Measurements from ENCODE around the gene ACSF3. TPM values are rescaled to one million over a fixed set of nuclear protein-coding genes. Genes with fewer than 3 reads are reported as not detected.

ACSF3 gene
- total RNA-seq, 1 donor from 2014 or later, result 14.5 TPM

DNA sequence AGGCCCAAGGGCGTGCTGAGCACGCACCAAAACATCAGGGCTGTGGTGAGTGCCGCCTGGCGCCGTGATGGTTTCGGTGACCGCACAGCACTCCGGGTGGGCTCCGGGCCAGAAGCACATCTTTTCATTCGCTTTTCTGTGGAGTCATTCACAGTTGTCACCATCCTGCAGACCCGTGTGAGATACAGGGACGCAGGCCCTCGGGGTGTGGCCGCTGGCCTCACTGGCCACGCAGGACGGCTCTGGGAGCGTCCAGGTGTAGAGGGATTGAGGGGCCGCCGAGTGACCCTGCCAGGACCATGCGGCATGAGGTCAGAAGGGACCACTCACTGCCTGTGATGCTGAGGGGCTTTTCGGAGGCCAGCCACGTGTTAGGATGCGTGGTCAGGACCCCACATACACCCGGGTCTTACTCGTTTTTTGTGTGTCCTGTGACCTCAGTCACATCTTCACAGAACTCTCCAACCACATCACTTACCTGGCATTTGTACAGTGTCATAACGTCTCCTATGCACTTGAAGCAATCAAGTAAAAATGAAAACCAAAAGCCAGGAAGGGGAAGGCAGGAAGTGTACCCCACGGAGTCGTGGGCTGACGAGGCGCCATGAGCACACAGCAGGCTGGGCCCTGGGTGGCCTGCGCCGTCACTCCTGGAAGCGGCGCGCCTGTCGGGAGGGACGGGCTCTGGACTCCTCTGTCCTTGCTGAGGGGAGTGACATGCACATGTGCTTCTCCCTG lies 7.8 kb downstream of the ACSF3 start:
- peaks cover 13% of the 10 kb centered on the region for H3K4me1 ChIP-seq
- no peak overlapping the region for H3K4me3 Mint-ChIP-seq
- no peak for DNase-seq (ENCODE audit: low spot score)
- H3F3A ChIP-seq (ENCODE audit: low read depth), result peaks cover 8% of the 10 kb centered on the region
- H3K9me3 Mint-ChIP-seq, result no peaks in the 10 kb centered on the region
- H3K4me3 ChIP-seq, result no peak overlapping the region
- H3K27me3 ChIP-seq, result no peaks in the 10 kb centered on the region
- no peak overlapping the region for H3K27ac Mint-ChIP-seq
- TF ChIP-seq EZH2phosphoT487 (IDR thresholded peaks at IDR 0.05) (no peak), EZH2 (IDR thresholded peaks at IDR 0.05) (no peak)
- TF ChIP-seq, protein P1, sequence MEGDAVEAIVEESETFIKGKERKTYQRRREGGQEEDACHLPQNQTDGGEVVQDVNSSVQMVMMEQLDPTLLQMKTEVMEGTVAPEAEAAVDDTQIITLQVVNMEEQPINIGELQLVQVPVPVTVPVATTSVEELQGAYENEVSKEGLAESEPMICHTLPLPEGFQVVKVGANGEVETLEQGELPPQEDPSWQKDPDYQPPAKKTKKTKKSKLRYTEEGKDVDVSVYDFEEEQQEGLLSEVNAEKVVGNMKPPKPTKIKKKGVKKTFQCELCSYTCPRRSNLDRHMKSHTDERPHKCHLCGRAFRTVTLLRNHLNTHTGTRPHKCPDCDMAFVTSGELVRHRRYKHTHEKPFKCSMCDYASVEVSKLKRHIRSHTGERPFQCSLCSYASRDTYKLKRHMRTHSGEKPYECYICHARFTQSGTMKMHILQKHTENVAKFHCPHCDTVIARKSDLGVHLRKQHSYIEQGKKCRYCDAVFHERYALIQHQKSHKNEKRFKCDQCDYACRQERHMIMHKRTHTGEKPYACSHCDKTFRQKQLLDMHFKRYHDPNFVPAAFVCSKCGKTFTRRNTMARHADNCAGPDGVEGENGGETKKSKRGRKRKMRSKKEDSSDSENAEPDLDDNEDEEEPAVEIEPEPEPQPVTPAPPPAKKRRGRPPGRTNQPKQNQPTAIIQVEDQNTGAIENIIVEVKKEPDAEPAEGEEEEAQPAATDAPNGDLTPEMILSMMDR (IDR thresholded peaks at IDR 0.05), result no peak
- H3K9ac ChIP-seq, result no peak overlapping the region
- H3K27me3 Mint-ChIP-seq (ENCODE audit: insufficient read depth, low read depth), result peaks cover 3% of the 10 kb centered on the region
- peaks cover 28% of the 10 kb centered on the region for H4K20me1 ChIP-seq (ENCODE audit: low read depth)
- no peak overlapping the region for H3K27ac ChIP-seq
- H3K79me2 ChIP-seq (ENCODE audit: low read depth), result peaks cover 36% of the 10 kb centered on the region
- H3K36me3 Mint-ChIP-seq, result peaks cover 3% of the 10 kb centered on the region
- no peaks in the 10 kb centered on the region for H3K36me3 ChIP-seq
- H3K4me2 ChIP-seq, result no peak overlapping the region
- no peak overlapping the region for H2AFZ ChIP-seq (replicated peaks)
- peaks cover 21% of the 10 kb centered on the region for H3K4me1 Mint-ChIP-seq
- no peaks in the 10 kb centered on the region for H3K9me3 ChIP-seq (ENCODE audit: low read depth)

DNA sequence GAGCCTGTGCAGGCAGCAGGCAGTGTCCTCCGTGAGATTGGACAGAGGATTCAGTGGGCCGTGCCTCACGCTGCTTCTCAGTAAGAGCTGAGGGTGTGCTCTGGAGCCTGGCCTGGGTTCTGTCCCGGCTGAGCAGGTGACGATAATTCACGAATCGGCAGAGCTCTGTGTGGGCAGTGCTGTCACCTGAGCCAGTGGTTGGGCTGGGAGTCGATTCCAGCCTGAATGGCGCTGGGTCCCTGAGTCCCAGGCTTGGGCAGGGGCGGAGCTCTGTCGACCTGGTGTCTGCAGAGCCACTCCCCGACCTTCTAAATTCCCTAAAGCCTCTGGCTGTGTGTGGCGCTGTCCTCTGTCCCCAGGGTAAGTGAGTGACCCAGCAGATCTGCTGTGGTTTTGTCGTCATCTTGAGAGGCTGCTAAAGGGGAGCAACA lies 8.4 kb downstream of the ACSF3 start:
- no peak for DNase-seq (ENCODE audit: low spot score)
- H3K9me3 ChIP-seq (ENCODE audit: low read depth), result no peaks in the 10 kb centered on the region

DNA sequence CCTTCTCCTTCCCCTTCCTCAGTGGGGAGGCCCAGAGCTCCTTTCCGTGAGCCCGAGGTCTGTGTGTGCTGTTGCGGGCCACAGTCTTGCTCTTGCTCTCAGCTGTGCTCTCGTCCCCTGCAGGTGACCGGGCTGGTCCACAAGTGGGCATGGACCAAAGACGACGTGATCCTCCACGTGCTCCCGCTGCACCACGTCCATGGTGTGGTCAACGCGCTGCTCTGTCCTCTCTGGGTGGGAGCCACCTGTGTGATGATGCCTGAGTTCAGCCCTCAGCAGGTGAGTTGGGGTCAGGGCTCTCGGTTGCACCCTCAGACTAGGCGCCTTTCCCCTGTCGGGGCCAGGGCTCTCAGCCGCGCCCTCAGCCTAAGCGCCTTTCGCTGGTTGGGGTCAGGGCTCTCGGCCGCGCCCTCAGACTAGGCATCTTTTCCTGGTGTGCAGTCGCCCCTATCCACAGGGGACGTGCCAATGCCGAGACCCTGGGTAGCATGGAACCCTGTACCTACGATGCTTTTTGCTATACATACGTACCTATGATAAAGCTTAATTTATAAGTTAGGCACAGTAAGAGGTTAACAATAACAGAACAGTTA lies 8.9 kb downstream of the ACSF3 start:
- TF ChIP-seq, protein P1 (IDR thresholded peaks at IDR 0.05), result no peak
- no peak for TF ChIP-seq EZH2 (IDR thresholded peaks at IDR 0.05)
- H3K27me3 ChIP-seq, result no peaks in the 10 kb centered on the region
- peaks cover 13% of the 10 kb centered on the region for H3K4me1 Mint-ChIP-seq
- H4K20me1 ChIP-seq (ENCODE audit: low read depth), result peaks cover 20% of the 10 kb centered on the region
- no peak overlapping the region for H2AFZ ChIP-seq (replicated peaks)
- H3K9me3 ChIP-seq (ENCODE audit: low read depth), result no peaks in the 10 kb centered on the region
- peaks cover 2% of the 10 kb centered on the region for H3K27me3 Mint-ChIP-seq (ENCODE audit: insufficient read depth, low read depth)
- peaks cover 26% of the 10 kb centered on the region for H3K79me2 ChIP-seq (ENCODE audit: low read depth)
- H3F3A ChIP-seq (ENCODE audit: low read depth), result peaks cover 6% of the 10 kb centered on the region
- no peak overlapping the region for H3K4me3 ChIP-seq
- H3K36me3 Mint-ChIP-seq, result peaks cover 9% of the 10 kb centered on the region
- no peak overlapping the region for H3K4me2 ChIP-seq
- H3K9ac ChIP-seq, result no peak overlapping the region
- no peak overlapping the region for H3K4me3 Mint-ChIP-seq
- H3K9me3 Mint-ChIP-seq, result no peaks in the 10 kb centered on the region
- H3K27ac ChIP-seq, result no peak overlapping the region
- no peak for DNase-seq (ENCODE audit: low spot score)
- H3K27ac Mint-ChIP-seq, result no peak overlapping the region
- no peaks in the 10 kb centered on the region for H3K36me3 ChIP-seq
- peaks cover 9% of the 10 kb centered on the region for H3K4me1 ChIP-seq

More for the DNA sequence above, 8.4 kb downstream of the ACSF3 start:
- peaks cover 5% of the 10 kb centered on the region for H3K36me3 Mint-ChIP-seq
- H3K27ac ChIP-seq, result no peak overlapping the region
- H3K9me3 Mint-ChIP-seq, result no peaks in the 10 kb centered on the region
- H3K4me1 Mint-ChIP-seq, result peaks cover 18% of the 10 kb centered on the region
- H3K36me3 ChIP-seq, result no peaks in the 10 kb centered on the region
- TF ChIP-seq EZH2 (IDR thresholded peaks at IDR 0.05), result no peak
- TF ChIP-seq, protein P1 (IDR thresholded peaks at IDR 0.05), result no peak
- TF ChIP-seq EZH2phosphoT487 (IDR thresholded peaks at IDR 0.05), result no peak
- no peak overlapping the region for H3K4me3 ChIP-seq
- no peak overlapping the region for H3K4me3 Mint-ChIP-seq
- no peak overlapping the region for H3K4me2 ChIP-seq
- H3F3A ChIP-seq (ENCODE audit: low read depth), result peaks cover 8% of the 10 kb centered on the region
- H3K27me3 Mint-ChIP-seq (ENCODE audit: insufficient read depth, low read depth), result peaks cover 2% of the 10 kb centered on the region
- H3K9ac ChIP-seq, result no peak overlapping the region
- no peak overlapping the region for H3K27ac Mint-ChIP-seq
- peaks cover 25% of the 10 kb centered on the region for H4K20me1 ChIP-seq (ENCODE audit: low read depth)
- no peak overlapping the region for H2AFZ ChIP-seq (replicated peaks)
- no peaks in the 10 kb centered on the region for H3K27me3 ChIP-seq
- peaks cover 31% of the 10 kb centered on the region for H3K79me2 ChIP-seq (ENCODE audit: low read depth)
- H3K4me1 ChIP-seq, result peaks cover 13% of the 10 kb centered on the region

Measured in neural progenitor cell (in vitro differentiated cells).